ENCODE data around the gene TBCB. TPM values are rescaled to one million over a fixed set of nuclear protein-coding genes. Genes with fewer than 3 reads are reported as not detected.
"Not testable (repeated sequence)": the region's sequence is repeated elsewhere in the genome, so short reads cannot be mapped to it uniquely, and the experiment has no call there.

TBCB gene
- total and polyA plus RNA-seq, 2 experiments from 2014 or later, result 279 to 304 TPM

GRCh38 chr19:36128392-36128736 lies 13.1 kb downstream of the TBCB start:
- no peaks in the 10 kb centered on the region for H4K20me1 ChIP-seq (ENCODE audit: insufficient read depth)
- DNase-seq, result no peak
- TF ChIP-seq EZH2phosphoT487 (IDR thresholded peaks at IDR 0.05; ENCODE audit: insufficient read depth, low read depth) (no peak), EZH2 (IDR thresholded peaks at IDR 0.05; ENCODE audit: insufficient read depth, poor library complexity, severe bottlenecking) (no peak)
- H3K27me3 ChIP-seq (replicated peaks; ENCODE audit: insufficient read depth), result no peaks in the 10 kb centered on the region
- H3K4me3 ChIP-seq, result peak overlapping the region; percentile 76
- no peaks in the 10 kb centered on the region for H3K79me2 ChIP-seq (ENCODE audit: insufficient read depth)
- no peaks in the 10 kb centered on the region for H3K9me2 ChIP-seq (ENCODE audit: insufficient read depth)
- H3K27ac ChIP-seq, result peak overlapping the region; percentile 71
- no peaks in the 10 kb centered on the region for H3K9me3 ChIP-seq (ENCODE audit: low read depth)
- peak overlapping the region; percentile 79 for H3K9ac ChIP-seq
- H3F3A ChIP-seq (ENCODE audit: insufficient read depth), result peaks cover 37% of the 10 kb centered on the region
- H3K4me1 ChIP-seq (ENCODE audit: insufficient read depth), result peaks cover 12% of the 10 kb centered on the region; the same call in 1 of the 2 replicates
- WGBS, 2 experiments (ENCODE audit: low coverage in 1 of 2, low lambda C conversion rate in 2 of 2, missing lambda C conversion rate in 2 of 2), result 17% methylated on average over 10 of the region's 10 CpGs
- in situ Hi-C loops (cut with MboI), result no loop called here
- peaks cover 10% of the 10 kb centered on the region; the same call in 1 of the 2 replicates for H3K36me3 ChIP-seq (ENCODE audit: low read depth)
- peak overlapping the region; percentile 90 for H3K4me2 ChIP-seq (ENCODE audit: unreplicated experiment)
- peak overlapping the region; percentile 88 for H2AFZ ChIP-seq

- H3K27ac ChIP-seq; H3K9ac ChIP-seq; H3K9me2 ChIP-seq (ENCODE audit: insufficient read depth); H3K27me3 ChIP-seq (replicated peaks; ENCODE audit: insufficient read depth); H3K4me2 ChIP-seq (ENCODE audit: unreplicated experiment); H2AFZ ChIP-seq; DNase-seq; H3K4me3 ChIP-seq; in situ Hi-C loops (cut with MboI); H3K79me2 ChIP-seq (ENCODE audit: insufficient read depth); H3K36me3 ChIP-seq (ENCODE audit: low read depth); H4K20me1 ChIP-seq (ENCODE audit: insufficient read depth); H3K9me3 ChIP-seq (ENCODE audit: low read depth): not testable (repeated sequence)
- Histone ChIP-seq H3K4me1 (ENCODE audit: insufficient read depth) (peaks cover 16% of the 10 kb centered on the region), H3F3A (ENCODE audit: insufficient read depth) (peaks cover 32% of the 10 kb centered on the region)
- 86 to 89% methylated on average over 6 of the region's 6 CpGs for WGBS, 2 experiments (ENCODE audit: low coverage in 1 of 2, low lambda C conversion rate in 2 of 2, missing lambda C conversion rate in 2 of 2)
Observed at GRCh38 chr19:36131221-36131620, 16.0 kb downstream of the TBCB start.

GRCh38 chr19:36134867-36135266 lies 19.6 kb downstream of the TBCB start:
- H3F3A ChIP-seq (ENCODE audit: insufficient read depth); H3K36me3 ChIP-seq (ENCODE audit: low read depth); H3K4me3 ChIP-seq; DNase-seq; H3K27me3 ChIP-seq (replicated peaks; ENCODE audit: insufficient read depth); H3K27ac ChIP-seq; H4K20me1 ChIP-seq (ENCODE audit: insufficient read depth); H3K9me2 ChIP-seq (ENCODE audit: insufficient read depth); H3K9me3 ChIP-seq (ENCODE audit: low read depth); H3K79me2 ChIP-seq (ENCODE audit: insufficient read depth); H3K4me2 ChIP-seq (ENCODE audit: unreplicated experiment); H3K9ac ChIP-seq; in situ Hi-C loops (cut with MboI); H2AFZ ChIP-seq: not testable (repeated sequence)
- H3K4me1 ChIP-seq (ENCODE audit: insufficient read depth), result peaks cover 17% of the 10 kb centered on the region
- 80 to 82% methylated on average over 4 of the region's 4 CpGs for WGBS, 2 experiments (ENCODE audit: low coverage in 1 of 2, low lambda C conversion rate in 2 of 2, missing lambda C conversion rate in 2 of 2)

GRCh38 chr19:36136964-36137686 lies 21.9 kb downstream of the TBCB start:
- H3K4me2 ChIP-seq (ENCODE audit: unreplicated experiment), result peak overlapping the region; percentile 47
- H4K20me1 ChIP-seq (ENCODE audit: insufficient read depth), result peaks cover 7% of the 10 kb centered on the region; the same call in 1 of the 2 replicates
- H3K27me3 ChIP-seq (replicated peaks; ENCODE audit: insufficient read depth), result no peaks in the 10 kb centered on the region
- 0 out of 2 replicates have a peak overlapping the region, but pooled peaks have one; percentile 9 for H3K4me3 ChIP-seq
- H3K4me1 ChIP-seq (ENCODE audit: insufficient read depth), result peaks cover 25% of the 10 kb centered on the region
- no peaks in the 10 kb centered on the region for H3F3A ChIP-seq (ENCODE audit: insufficient read depth)
- H3K9me3 ChIP-seq (ENCODE audit: low read depth), result no peaks in the 10 kb centered on the region
- peak overlapping the region; percentile 66 for H2AFZ ChIP-seq
- H3K9me2 ChIP-seq (ENCODE audit: insufficient read depth), result no peaks in the 10 kb centered on the region
- in situ Hi-C loops (cut with MboI), result no loop called here
- peak; percentile 89 for DNase-seq
- H3K27ac ChIP-seq, result peak overlapping the region; percentile 66
- peaks cover 20% of the 10 kb centered on the region for H3K79me2 ChIP-seq (ENCODE audit: insufficient read depth)
- peak overlapping the region; percentile 66 for H3K9ac ChIP-seq
- 53 to 55% methylated on average over 11 to 12 of the region's 12 CpGs for WGBS, 2 experiments (ENCODE audit: low coverage in 1 of 2, low lambda C conversion rate in 2 of 2, missing lambda C conversion rate in 2 of 2)
- TF ChIP-seq EZH2phosphoT487 (IDR thresholded peaks at IDR 0.05; ENCODE audit: insufficient read depth, low read depth) (no peak), EZH2 (IDR thresholded peaks at IDR 0.05; ENCODE audit: insufficient read depth, poor library complexity, severe bottlenecking) (no peak)
- H3K36me3 ChIP-seq (ENCODE audit: low read depth), result no peaks in the 10 kb centered on the region

GRCh38 chr19:36139120-36139472 lies 23.8 kb downstream of the TBCB start:
- in situ Hi-C loops (cut with MboI), result no loop called here
- peak overlapping the region; percentile 97 for H3K9ac ChIP-seq
- DNase-seq, result no peak

More at GRCh38 chr19:36139120-36139472, 23.8 kb downstream of the TBCB start:
- Histone ChIP-seq H3K9me2 (ENCODE audit: insufficient read depth) (no peaks in the 10 kb centered on the region), H3K36me3 (ENCODE audit: low read depth) (peaks cover 13% of the 10 kb centered on the region), H3K4me1 (ENCODE audit: insufficient read depth) (peaks cover 22% of the 10 kb centered on the region), H4K20me1 (ENCODE audit: insufficient read depth) (peaks cover 7% of the 10 kb centered on the region; the same call in 1 of the 2 replicates), H3K9me3 (ENCODE audit: low read depth) (no peaks in the 10 kb centered on the region), H3K79me2 (ENCODE audit: insufficient read depth) (peaks cover 33% of the 10 kb centered on the region), H2AFZ (peak overlapping the region; percentile 95), H3K4me3 (peak overlapping the region; percentile 97), H3K27ac (peak overlapping the region; percentile 93), H3K27me3 (replicated peaks; ENCODE audit: insufficient read depth) (no peaks in the 10 kb centered on the region), H3K4me2 (ENCODE audit: unreplicated experiment) (peak overlapping the region; percentile 90), H3F3A (ENCODE audit: insufficient read depth) (no peaks in the 10 kb centered on the region)
- TF ChIP-seq EZH2 (IDR thresholded peaks at IDR 0.05; ENCODE audit: insufficient read depth, poor library complexity, severe bottlenecking) (no peak), EZH2phosphoT487 (IDR thresholded peaks at IDR 0.05; ENCODE audit: insufficient read depth, low read depth) (no peak)
- WGBS, 2 experiments (ENCODE audit: low coverage in 1 of 2, low lambda C conversion rate in 2 of 2, missing lambda C conversion rate in 2 of 2), result 53 to 62% methylated on average over 7 of the region's 7 CpGs

All from GM23248 (cell line).